SU-DHL-6 (cell line): ENCODE data around the gene ERCC4.

Experiments
- H2AFZ ChIP-seq: fragments of 200-600 bp; sonication (generic); 2 replicates; pipeline ENCODE4 v1.6.1; 2014; ENCODE audit warnings: low read depth, mild to moderate bottlenecking, moderate library complexity, mixed read lengths, antibody characterized with exemption, low read length; ENCODE audit not compliant: severe bottlenecking
- H3F3A ChIP-seq: fragments of 200-600 bp; shearing (Covaris generic); 2 replicates; pipeline ENCODE4 v1.6.0; 2016; ENCODE audit warnings: antibody characterized with exemption, mild to moderate bottlenecking; ENCODE audit not compliant: insufficient read depth
- H3K27ac ChIP-seq: fragments of 200-600 bp; sonication (generic); 2 replicates; pipeline ENCODE4 v1.5.1; 2016; ENCODE audit warnings: low read depth, mild to moderate bottlenecking, low read length, moderate library complexity, mixed read lengths
- H3K27me3 ChIP-seq: fragments of 200-600 bp; sonication (generic), shearing (Covaris generic); 2 replicates; pipeline ENCODE4 v1.6.0; 2014; ENCODE audit warnings: mild to moderate bottlenecking, low read length
- H3K36me3 ChIP-seq: fragments of 200-600 bp; sonication (generic); 2 replicates; pipeline ENCODE4 v1.6.1; 2014; ENCODE audit warnings: mild to moderate bottlenecking, low read length, mixed read lengths
- H3K4me2 ChIP-seq: fragments of 300-600, 200-600 bp; shearing (Covaris generic), sonication (generic); 2 replicates; pipeline ENCODE4 v1.6.0; 2014; ENCODE audit warnings: low read length, low read depth, mild to moderate bottlenecking; ENCODE audit not compliant: poor library complexity, severe bottlenecking
- H3K4me3 ChIP-seq: fragments of 200-600 bp; sonication (generic); 2 replicates; pipeline ENCODE4 v1.5.1; 2014; ENCODE audit warnings: antibody characterized with exemption, low read length, mild to moderate bottlenecking, mixed read lengths; ENCODE audit not compliant: insufficient read depth, poor library complexity, severe bottlenecking
- H3K79me2 ChIP-seq: fragments of 200-600 bp; sonication (generic); 2 replicates; pipeline ENCODE4 v1.6.1; 2014; ENCODE audit warnings: mild to moderate bottlenecking, low read length, moderate library complexity; ENCODE audit not compliant: insufficient read depth
- H3K9ac ChIP-seq: fragments of 200-600 bp; sonication (generic); 2 replicates; pipeline ENCODE4 v1.7.0; 2014; ENCODE audit warnings: mild to moderate bottlenecking, low read length
- H3K9me2 ChIP-seq: fragments of 200-600 bp; sonication (generic); replicated peaks from 2 replicates; pipeline ENCODE4 v1.6.1; 2014; ENCODE audit warnings: low read length; ENCODE audit not compliant: insufficient read depth
- H3K9me3 ChIP-seq: fragments of 200-600 bp; sonication (generic); 2 replicates; pipeline ENCODE4 v1.6.1; 2014; ENCODE audit warnings: low read length, mixed read lengths; ENCODE audit not compliant: insufficient read depth
- H4K20me1 ChIP-seq: fragments of 200-600 bp; sonication (generic); 2 replicates; pipeline ENCODE4 v1.6.1; 2014; ENCODE audit warnings: low read depth, mild to moderate bottlenecking, antibody characterized with exemption, low read length, moderate library complexity, mixed read lengths
- EZH2phosphoT487 ChIP-seq: fragments of 200-600 bp; sonication (generic), shearing (Covaris generic); conservative IDR thresholded peaks from 2 replicates; pipeline ENCODE4 v1.6.1; 2018; ENCODE audit warnings: mild to moderate bottlenecking, antibody characterized with exemption, low read length, moderate library complexity, mixed read lengths
- TF ChIP-seq, protein P1 (sequence below): fragments of 200-600 bp; sonication (generic); IDR thresholded peaks from one replicate; pipeline ENCODE4 v1.5.1; 2017; ENCODE audit warnings: antibody characterized with exemption, mild to moderate bottlenecking, low read length, moderate library complexity; ENCODE audit not compliant: insufficient read depth, poor library complexity, severe bottlenecking

Gene ERCC4

DNA sequence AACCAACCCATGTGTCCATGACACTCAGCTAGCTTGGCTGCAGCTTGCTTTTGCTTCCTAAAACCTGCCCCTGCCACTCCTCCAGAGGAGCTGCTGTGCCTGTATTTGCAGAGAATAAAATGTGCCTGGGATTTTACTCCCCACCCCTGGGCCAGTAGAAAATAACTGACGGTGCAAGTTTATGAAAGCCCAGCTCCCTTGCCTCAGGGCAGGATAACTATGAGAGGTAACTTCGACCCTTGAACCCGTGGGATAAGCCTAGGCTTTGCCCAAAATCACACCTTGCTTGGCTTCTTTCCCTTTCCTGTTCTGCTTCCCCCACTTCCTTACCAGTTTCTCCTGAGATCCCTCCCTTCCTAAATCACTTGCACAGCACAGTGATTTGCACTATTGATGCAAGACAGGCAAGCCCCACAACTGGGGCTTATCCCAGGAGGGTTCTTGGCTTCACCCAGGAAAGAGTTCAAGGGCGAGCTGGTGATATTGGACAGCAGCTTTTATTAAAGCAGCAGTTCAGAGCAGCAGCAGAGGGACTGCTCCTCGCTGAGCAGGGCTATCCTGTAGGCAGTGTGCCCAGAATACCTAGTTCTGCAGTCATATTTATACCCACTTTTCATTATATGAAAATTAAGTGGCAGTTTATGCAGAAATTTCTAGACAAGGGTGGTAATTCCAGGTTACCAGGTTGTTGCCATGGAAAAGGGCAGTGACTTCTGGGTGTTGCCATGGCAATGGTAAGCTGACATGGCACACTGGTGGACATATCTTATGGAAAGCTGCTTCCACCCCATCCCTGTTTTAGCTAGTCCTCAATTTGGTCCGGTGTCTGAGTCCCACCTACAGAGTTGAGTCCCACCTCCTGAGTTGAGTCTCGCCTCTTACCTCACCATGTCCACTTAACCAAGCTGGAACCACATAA is 6.3 kb upstream of the ERCC4 start:
- H4K20me1 ChIP-seq: no peaks in the 10 kb centered on the region
- no peaks in the 10 kb centered on the region for H3K27me3 ChIP-seq
- no peaks in the 10 kb centered on the region for H3K9me2 ChIP-seq
- H2AFZ ChIP-seq: no peak overlapping the region
- H3K4me3 ChIP-seq: no peak overlapping the region
- TF ChIP-seq, protein P1, sequence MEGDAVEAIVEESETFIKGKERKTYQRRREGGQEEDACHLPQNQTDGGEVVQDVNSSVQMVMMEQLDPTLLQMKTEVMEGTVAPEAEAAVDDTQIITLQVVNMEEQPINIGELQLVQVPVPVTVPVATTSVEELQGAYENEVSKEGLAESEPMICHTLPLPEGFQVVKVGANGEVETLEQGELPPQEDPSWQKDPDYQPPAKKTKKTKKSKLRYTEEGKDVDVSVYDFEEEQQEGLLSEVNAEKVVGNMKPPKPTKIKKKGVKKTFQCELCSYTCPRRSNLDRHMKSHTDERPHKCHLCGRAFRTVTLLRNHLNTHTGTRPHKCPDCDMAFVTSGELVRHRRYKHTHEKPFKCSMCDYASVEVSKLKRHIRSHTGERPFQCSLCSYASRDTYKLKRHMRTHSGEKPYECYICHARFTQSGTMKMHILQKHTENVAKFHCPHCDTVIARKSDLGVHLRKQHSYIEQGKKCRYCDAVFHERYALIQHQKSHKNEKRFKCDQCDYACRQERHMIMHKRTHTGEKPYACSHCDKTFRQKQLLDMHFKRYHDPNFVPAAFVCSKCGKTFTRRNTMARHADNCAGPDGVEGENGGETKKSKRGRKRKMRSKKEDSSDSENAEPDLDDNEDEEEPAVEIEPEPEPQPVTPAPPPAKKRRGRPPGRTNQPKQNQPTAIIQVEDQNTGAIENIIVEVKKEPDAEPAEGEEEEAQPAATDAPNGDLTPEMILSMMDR: no peak
- no peak for TF ChIP-seq EZH2phosphoT487
- H3K9ac ChIP-seq: no peak overlapping the region
- H3K27ac ChIP-seq: no peak overlapping the region
- no peaks in the 10 kb centered on the region for H3K36me3 ChIP-seq
- H3K79me2 ChIP-seq: no peaks in the 10 kb centered on the region
- H3F3A ChIP-seq: no peaks in the 10 kb centered on the region; the same call in 1 of the 2 replicates
- peaks cover 6% of the 10 kb centered on the region; the same call in 1 of the 2 replicates for H3K9me3 ChIP-seq
- no peak overlapping the region for H3K4me2 ChIP-seq

DNA sequence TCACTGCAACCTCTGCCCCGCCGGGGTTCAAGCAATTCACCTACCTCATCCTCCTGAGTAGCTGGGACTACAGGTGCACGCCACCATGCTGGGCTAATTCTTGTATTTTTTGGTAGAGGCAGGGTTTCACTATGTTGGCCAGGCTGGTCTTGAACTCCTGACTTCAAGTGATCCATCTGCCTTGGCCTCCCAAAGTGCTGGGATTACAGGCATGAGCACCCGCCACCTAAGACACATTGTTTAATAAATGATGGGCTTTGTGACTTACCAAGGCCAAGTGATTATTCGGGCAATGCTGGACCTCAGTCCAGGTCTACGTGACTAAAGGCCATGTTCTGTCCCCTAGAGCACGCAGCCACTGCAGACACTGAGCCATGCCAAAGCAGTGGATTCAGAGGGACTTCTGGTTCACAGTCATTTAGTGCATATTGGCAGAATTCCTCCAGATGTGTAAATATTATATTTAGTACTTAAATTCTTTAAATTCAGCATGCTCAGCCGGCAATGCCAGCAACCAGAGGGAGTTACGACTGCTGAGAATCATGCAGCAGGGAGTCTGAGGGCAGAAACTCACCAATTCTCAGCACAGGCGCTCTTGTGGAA is 4.8 kb upstream of the ERCC4 start:
- no peaks in the 10 kb centered on the region for H4K20me1 ChIP-seq
- H2AFZ ChIP-seq: no peak overlapping the region
- H3K9me3 ChIP-seq: peaks cover 6% of the 10 kb centered on the region; the same call in 1 of the 2 replicates
- no peaks in the 10 kb centered on the region for H3K36me3 ChIP-seq
- H3K4me3 ChIP-seq: no peak overlapping the region
- TF ChIP-seq EZH2phosphoT487: no peak
- TF ChIP-seq, protein P1: no peak
- H3K79me2 ChIP-seq: no peaks in the 10 kb centered on the region
- no peak overlapping the region for H3K27ac ChIP-seq
- H3K4me2 ChIP-seq: no peak overlapping the region
- H3K27me3 ChIP-seq: no peaks in the 10 kb centered on the region
- H3K9ac ChIP-seq: no peak overlapping the region
- peaks cover 8% of the 10 kb centered on the region; the same call in 1 of the 2 replicates for H3F3A ChIP-seq
- H3K9me2 ChIP-seq: no peaks in the 10 kb centered on the region

DNA sequence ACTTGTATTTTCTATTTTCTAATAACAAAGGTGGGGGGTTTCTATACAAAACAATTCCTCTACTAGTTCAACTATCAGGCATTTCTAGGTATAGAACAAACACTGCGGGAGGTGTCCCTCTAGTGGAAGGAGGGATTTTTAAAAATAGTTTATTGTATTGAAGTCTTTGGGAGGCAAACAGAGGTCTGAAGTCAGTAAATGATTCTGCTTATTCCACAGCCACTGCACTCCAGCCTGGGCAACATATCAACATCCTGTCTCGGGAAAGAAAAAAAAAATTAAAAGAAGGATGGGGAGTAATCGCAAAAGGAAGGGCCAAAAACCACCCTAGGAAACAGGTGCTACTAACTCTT is 648 bp upstream of the ERCC4 start:
- peaks cover 18% of the 10 kb centered on the region for H3F3A ChIP-seq
- peak overlapping the region; percentile 35; the same call in 1 of the 2 replicates for H3K9ac ChIP-seq
- no peaks in the 10 kb centered on the region for H3K36me3 ChIP-seq
- H3K27me3 ChIP-seq: no peaks in the 10 kb centered on the region
- no peaks in the 10 kb centered on the region for H3K9me2 ChIP-seq
- H3K4me2 ChIP-seq: peak overlapping the region; percentile 47
- TF ChIP-seq, protein P1: no peak
- no peak for TF ChIP-seq EZH2phosphoT487
- peak overlapping the region; percentile 44 for H2AFZ ChIP-seq
- H3K9me3 ChIP-seq: no peaks in the 10 kb centered on the region
- no peaks in the 10 kb centered on the region for H4K20me1 ChIP-seq
- no peak overlapping the region for H3K27ac ChIP-seq
- H3K4me3 ChIP-seq: no peak overlapping the region
- H3K79me2 ChIP-seq: peaks cover 9% of the 10 kb centered on the region; the same call in 1 of the 2 replicates
